HL-60 (cell line): ENCODE data around the gene PPP3CA.

Experiments used
- DNase-seq, 2 experiments: peaks; one replicate each; pipeline ENCODE4 v3.0.0-alpha.2; 2010 to 2020; ENCODE audit warnings: low read depth in 1 of 2, low spot score in 1 of 2
- H3K27ac ChIP-seq: fragments of 250-450 bp; sonication (Bioruptor Pico); replicated peaks from 2 replicates; pipeline ENCODE4 v1.5.1; 2020; ENCODE audit warnings: mild to moderate bottlenecking, moderate library complexity
- H3K27me3 ChIP-seq: fragments of 250-450 bp; sonication (Bioruptor Pico); 2 replicates; pipeline ENCODE4 v1.5.1; 2021; ENCODE audit warnings: mild to moderate bottlenecking, moderate library complexity; ENCODE audit not compliant: insufficient read depth, poor library complexity, severe bottlenecking
- H3K4me3 ChIP-seq: replicated peaks from 2 replicates; pipeline ENCODE4 v1.5.1; 2011; ENCODE audit warnings: mild to moderate bottlenecking, control low read depth, low read length; ENCODE audit not compliant: insufficient read depth
- CTCF ChIP-seq: IDR thresholded peaks from one replicate; pipeline ENCODE4 v1.5.1; 2011; ENCODE audit warnings: low read length, control low read depth, inconsistent platforms; ENCODE audit not compliant: insufficient read depth
- GABPA ChIP-seq: IDR thresholded peaks from 2 replicates; pipeline ENCODE4 v1.6.1; 2012; ENCODE audit warnings: low read depth
- POLR2AphosphoS5 ChIP-seq: IDR thresholded peaks from 2 replicates; pipeline ENCODE4 v1.6.1; 2012; ENCODE audit warnings: low read depth
- SPI1 ChIP-seq: IDR thresholded peaks from 2 replicates; pipeline ENCODE4 v1.6.1; 2012; ENCODE audit warnings: low read depth, mild to moderate bottlenecking, borderline replicate concordance
- TF ChIP-seq, protein P1 (sequence below): IDR thresholded peaks from 2 replicates; pipeline ENCODE4 v1.6.1; 2012; ENCODE audit warnings: low read depth; ENCODE audit not compliant: insufficient replicate concordance

PPP3CA gene

GRCh38 chr4:101158134-101158482 lies 189.2 kb downstream of the PPP3CA start:
- no peak overlapping the region for H3K4me3 ChIP-seq
- DNase-seq = no peak
- no peaks in the 10 kb centered on the region for H3K27me3 ChIP-seq
- TF ChIP-seq CTCF = no peak
- no peak for TF ChIP-seq GABPA
- no peak for TF ChIP-seq POLR2AphosphoS5
- TF ChIP-seq, protein P1, sequence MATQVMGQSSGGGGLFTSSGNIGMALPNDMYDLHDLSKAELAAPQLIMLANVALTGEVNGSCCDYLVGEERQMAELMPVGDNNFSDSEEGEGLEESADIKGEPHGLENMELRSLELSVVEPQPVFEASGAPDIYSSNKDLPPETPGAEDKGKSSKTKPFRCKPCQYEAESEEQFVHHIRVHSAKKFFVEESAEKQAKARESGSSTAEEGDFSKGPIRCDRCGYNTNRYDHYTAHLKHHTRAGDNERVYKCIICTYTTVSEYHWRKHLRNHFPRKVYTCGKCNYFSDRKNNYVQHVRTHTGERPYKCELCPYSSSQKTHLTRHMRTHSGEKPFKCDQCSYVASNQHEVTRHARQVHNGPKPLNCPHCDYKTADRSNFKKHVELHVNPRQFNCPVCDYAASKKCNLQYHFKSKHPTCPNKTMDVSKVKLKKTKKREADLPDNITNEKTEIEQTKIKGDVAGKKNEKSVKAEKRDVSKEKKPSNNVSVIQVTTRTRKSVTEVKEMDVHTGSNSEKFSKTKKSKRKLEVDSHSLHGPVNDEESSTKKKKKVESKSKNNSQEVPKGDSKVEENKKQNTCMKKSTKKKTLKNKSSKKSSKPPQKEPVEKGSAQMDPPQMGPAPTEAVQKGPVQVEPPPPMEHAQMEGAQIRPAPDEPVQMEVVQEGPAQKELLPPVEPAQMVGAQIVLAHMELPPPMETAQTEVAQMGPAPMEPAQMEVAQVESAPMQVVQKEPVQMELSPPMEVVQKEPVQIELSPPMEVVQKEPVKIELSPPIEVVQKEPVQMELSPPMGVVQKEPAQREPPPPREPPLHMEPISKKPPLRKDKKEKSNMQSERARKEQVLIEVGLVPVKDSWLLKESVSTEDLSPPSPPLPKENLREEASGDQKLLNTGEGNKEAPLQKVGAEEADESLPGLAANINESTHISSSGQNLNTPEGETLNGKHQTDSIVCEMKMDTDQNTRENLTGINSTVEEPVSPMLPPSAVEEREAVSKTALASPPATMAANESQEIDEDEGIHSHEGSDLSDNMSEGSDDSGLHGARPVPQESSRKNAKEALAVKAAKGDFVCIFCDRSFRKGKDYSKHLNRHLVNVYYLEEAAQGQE = no peak
- TF ChIP-seq SPI1 = no peak
- no peak overlapping the region for H3K27ac ChIP-seq

GRCh38 chr4:101157415-101158133 lies 189.8 kb downstream of the PPP3CA start:
- no peak overlapping the region for H3K4me3 ChIP-seq
- no peak overlapping the region for H3K27ac ChIP-seq
- DNase-seq = no peak
- no peak for TF ChIP-seq SPI1
- no peaks in the 10 kb centered on the region for H3K27me3 ChIP-seq

DNA sequence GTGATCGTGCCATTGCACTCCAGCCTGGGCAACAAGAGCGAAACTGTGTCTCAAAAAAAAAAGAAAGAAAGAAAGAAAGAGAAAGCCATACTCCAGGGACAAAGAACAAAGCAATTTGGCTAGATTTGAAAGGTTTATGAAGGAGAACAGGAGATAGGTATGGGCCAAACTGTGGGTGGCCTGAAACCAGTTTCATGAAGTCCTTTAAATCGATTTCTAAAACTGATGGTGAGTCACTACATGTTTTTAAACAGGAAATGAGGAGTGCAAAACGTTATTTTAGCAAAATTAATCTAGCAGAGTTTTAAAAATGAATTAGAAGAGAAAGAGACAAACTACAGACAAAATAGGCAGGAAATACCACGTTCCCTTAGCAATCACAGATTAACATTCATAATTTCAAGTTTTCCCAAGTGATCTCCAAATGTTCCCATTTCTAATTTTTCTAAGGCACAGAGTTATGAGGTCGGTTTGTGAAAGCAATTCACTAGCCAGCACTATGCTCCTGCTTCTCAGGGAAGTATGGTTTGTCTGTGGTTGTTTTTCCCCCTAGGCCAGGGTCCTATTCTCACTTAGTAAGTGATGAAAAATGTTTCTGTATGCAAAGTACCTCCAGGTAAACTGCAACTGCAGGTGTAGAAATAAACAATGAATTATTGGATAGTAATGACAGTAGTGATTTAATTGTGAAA lies 190.6 kb downstream of the PPP3CA start:
- Histone ChIP-seq H3K27me3 (no peaks in the 10 kb centered on the region), H3K27ac (no peak overlapping the region), H3K4me3 (no peak overlapping the region)
- no peak for DNase-seq
- no peak for TF ChIP-seq SPI1
- no peak for TF ChIP-seq CTCF
- TF ChIP-seq, protein P1 = no peak
- no peak for TF ChIP-seq POLR2AphosphoS5
- TF ChIP-seq GABPA = no peak

- H3K4me3 ChIP-seq = no peak overlapping the region
- no peak for DNase-seq
- no peaks in the 10 kb centered on the region for H3K27me3 ChIP-seq
- H3K27ac ChIP-seq = no peak overlapping the region
- no peak for TF ChIP-seq GABPA
- no peak for TF ChIP-seq SPI1
- no peak for TF ChIP-seq POLR2AphosphoS5
- TF ChIP-seq CTCF = no peak
- TF ChIP-seq, protein P1 = no peak
Observed at GRCh38 chr4:101155945-101156344, 191.4 kb downstream of the PPP3CA start.
